Measurements from ENCODE around the gene ANGPTL2.

Gene ANGPTL2

GRCh38 chr9:127092041-127092608 lies 30.3 kb downstream of the ANGPTL2 start:
- DNase-seq (ENCODE audit: extremely low read depth, low read depth): no peak
- no peak for TF ChIP-seq CTCF (IDR thresholded peaks at IDR 0.05; ENCODE audit: low read depth, low read length)

GRCh38 chr9:127091526-127091925 lies 30.9 kb downstream of the ANGPTL2 start:
- DNase-seq (ENCODE audit: extremely low read depth, low read depth): no peak
- TF ChIP-seq CTCF (IDR thresholded peaks at IDR 0.05; ENCODE audit: low read depth, low read length): no peak

DNA sequence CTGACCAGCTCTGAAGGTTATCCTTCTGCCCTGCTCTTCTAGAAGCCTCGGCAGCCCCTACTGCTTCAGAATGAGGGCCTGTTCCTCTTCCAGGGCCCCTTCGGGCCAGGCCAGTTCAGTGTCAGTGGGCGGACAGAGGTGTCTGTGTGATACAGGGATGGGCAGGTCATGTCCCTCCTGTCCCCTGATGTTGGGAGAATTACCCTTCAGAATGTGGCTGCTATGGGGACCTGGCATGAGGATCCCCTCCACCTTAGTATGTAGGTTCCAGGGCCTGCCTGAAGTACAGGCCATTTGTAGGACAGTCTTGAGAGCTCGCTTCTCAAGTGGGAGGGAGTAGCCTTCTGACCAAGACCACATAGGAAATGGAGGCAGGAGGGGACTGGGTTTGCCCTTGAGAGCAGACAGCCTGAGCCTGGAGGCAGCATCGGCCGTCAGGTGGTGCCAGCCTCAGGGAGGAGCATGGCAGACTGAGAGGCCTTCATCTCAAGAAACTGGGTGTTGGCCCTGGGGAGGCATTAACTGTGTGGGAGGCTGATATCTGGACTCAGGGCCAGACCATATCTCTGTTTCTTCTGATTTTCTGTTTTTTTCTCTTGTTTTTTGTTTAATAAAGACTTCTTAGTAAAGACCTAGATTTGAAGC lies 32.0 kb downstream of the ANGPTL2 start:
- no peak for TF ChIP-seq CTCF (IDR thresholded peaks at IDR 0.05; ENCODE audit: low read depth, low read length)
- no peak for DNase-seq (ENCODE audit: extremely low read depth, low read depth)

GRCh38 chr9:127089631-127090081 lies 32.8 kb downstream of the ANGPTL2 start:
- DNase-seq (ENCODE audit: extremely low read depth, low read depth): no peak
- no peak for TF ChIP-seq CTCF (IDR thresholded peaks at IDR 0.05; ENCODE audit: low read depth, low read length)

- TF ChIP-seq CTCF (IDR thresholded peaks at IDR 0.05; ENCODE audit: low read depth, low read length): no peak
- DNase-seq (ENCODE audit: extremely low read depth, low read depth): no peak
Observed at GRCh38 chr9:127088724-127089615, 33.5 kb downstream of the ANGPTL2 start.

DNA sequence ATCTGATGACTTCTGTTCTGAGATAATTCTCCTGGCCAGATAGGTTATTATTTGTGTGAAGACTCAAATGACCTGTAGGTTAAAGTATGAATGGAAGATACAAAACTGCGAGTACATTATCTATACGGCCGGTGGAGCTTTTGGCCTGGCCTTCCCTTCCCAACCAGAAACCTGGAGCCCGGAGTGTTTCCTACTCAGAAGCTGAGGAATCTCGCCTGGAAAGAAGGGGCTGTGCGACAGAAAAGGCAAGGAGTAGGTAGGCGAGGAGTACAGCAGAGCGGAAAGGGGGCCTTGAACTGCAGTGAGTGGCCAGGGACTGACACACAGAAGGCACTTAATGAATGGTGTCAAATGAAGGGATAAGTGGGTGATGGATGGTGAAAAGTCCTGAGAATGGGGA lies 34.6 kb downstream of the ANGPTL2 start:
- no peak for DNase-seq (ENCODE audit: extremely low read depth, low read depth)
- TF ChIP-seq CTCF (IDR thresholded peaks at IDR 0.05; ENCODE audit: low read depth, low read length): no peak

- no peak for TF ChIP-seq CTCF (IDR thresholded peaks at IDR 0.05; ENCODE audit: low read depth, low read length)
- DNase-seq (ENCODE audit: extremely low read depth, low read depth): no peak
Observed at GRCh38 chr9:127087411-127087810, 35.0 kb downstream of the ANGPTL2 start.

Measured in AG09319 (cell line).